Putamen (tissue), 1 donor: ENCODE results near the gene SEC11A.
"Not testable (repeated sequence)": the region's sequence is repeated elsewhere in the genome, so short reads cannot be mapped to it uniquely, and the experiment has no call there.

Source experiments
- DNase-seq: peaks from one replicate; pipeline ENCODE4 v3.0.0-alpha.2; 2016; ENCODE audit warnings: low spot score

Gene SEC11A

GRCh38 chr15:84716036-84716732, at the start of gene SEC11A:
SEC11A (minus strand) TSS chr15:84716139; CDS start chr15:84716075, 64 bp downstream.
- peak; percentile 94 for DNase-seq

GRCh38 chr15:84765675-84766074, 49.7 kb upstream of the SEC11A start:
- DNase-seq: no peak

GRCh38 chr15:84764989-84765388, 49.0 kb upstream of the SEC11A start:
- no peak for DNase-seq

- no peak for DNase-seq
Measured at GRCh38 chr15:84764585-84764984, 48.6 kb upstream of the SEC11A start.

GRCh38 chr15:84762840-84763572, 47.1 kb upstream of the SEC11A start:
- DNase-seq: no peak

- no peak for DNase-seq
Measured at GRCh38 chr15:84761607-84762131, 45.7 kb upstream of the SEC11A start.

- DNase-seq: no peak
Measured at GRCh38 chr15:84760219-84760618, 44.3 kb upstream of the SEC11A start.

- DNase-seq: no peak
Measured at GRCh38 chr15:84759018-84759417, 43.1 kb upstream of the SEC11A start.

- no peak for DNase-seq
Measured at GRCh38 chr15:84755736-84756527, 40.0 kb upstream of the SEC11A start.

- DNase-seq: not testable (repeated sequence)
Measured at GRCh38 chr15:84754889-84755288, 39.0 kb upstream of the SEC11A start.

- DNase-seq: no peak
Measured at GRCh38 chr15:84752700-84753099, 36.8 kb upstream of the SEC11A start.

- no peak for DNase-seq
Measured at GRCh38 chr15:84752195-84752594, 36.3 kb upstream of the SEC11A start.

GRCh38 chr15:84751721-84752120, 35.8 kb upstream of the SEC11A start:
- DNase-seq: not testable (repeated sequence)

GRCh38 chr15:84750583-84751092, 34.7 kb upstream of the SEC11A start:
- DNase-seq: no peak

GRCh38 chr15:84749111-84749991, 33.4 kb upstream of the SEC11A start:
- DNase-seq: no peak

GRCh38 chr15:84748274-84749110, 32.6 kb upstream of the SEC11A start, which contains the start of gene ZNF592:
ZNF592 (plus strand) TSS chr15:84748592; CDS start chr15:84782676, 34,084 bp downstream.
- peak; percentile 86 for DNase-seq

- DNase-seq: peak; percentile 61
Measured at GRCh38 chr15:84747416-84748273, 31.7 kb upstream of the SEC11A start.

- DNase-seq: no peak
Measured at GRCh38 chr15:84741121-84741520, 25.2 kb upstream of the SEC11A start.

- no peak for DNase-seq
Measured at GRCh38 chr15:84740691-84741090, 24.8 kb upstream of the SEC11A start.
